Stomach (tissue), 9 donors: ENCODE data around the gene ITPKC. TPM values are rescaled to one million over a fixed set of nuclear protein-coding genes. Genes with fewer than 3 reads are reported as not detected.

Experiments
- DNase-seq, 2 donors: peaks; one replicate each; pipeline versions ENCODE4 v3.0.0 to v3.0.0-alpha.2; 2013 to 2019
- H3K27ac ChIP-seq, 5 donors: fragments of 200-600 bp in 4 of 5; sonication (generic) in 4 of 5; one replicate each; pipeline ENCODE4 v1.5.1; 2013 to 2019; ENCODE audit warnings: mild to moderate bottlenecking in 1 of 5, moderate library complexity in 1 of 5
- H3K27me3 ChIP-seq, 3 donors: fragments of 200-600 bp; sonication (generic); one replicate each; pipeline ENCODE4 v1.5.1; 2017 to 2019; ENCODE audit warnings: mixed run types in 1 of 3
- H3K36me3 ChIP-seq, 4 donors: fragments of 200-600 bp; sonication (generic); 1 replicate in 3 of 4; 2 replicates in 1 of 4; pipeline ENCODE4 v1.5.1; 2016 to 2019
- H3K4me1 ChIP-seq, 4 donors: fragments of 200-600 bp; sonication (generic); one replicate each; pipeline ENCODE4 v1.5.1; 2016 to 2019
- H3K4me3 ChIP-seq, 4 donors: fragments of 200-600 bp; sonication (generic) in 3 of 4; one replicate each; pipeline ENCODE4 v1.5.1; 2016 to 2019; ENCODE audit warnings: mild to moderate bottlenecking in 1 of 4
- H3K9me3 ChIP-seq, 4 donors: fragments of 200-600 bp; sonication (generic); one replicate each; pipeline ENCODE4 v1.5.1; 2016 to 2019
- CTCF ChIP-seq, 7 experiments: fragments of 450-650 bp in 4 of 7; fragments of 200-600 bp in 3 of 7; sonication (generic) in 3 of 7; IDR thresholded peaks; one replicate each; pipeline ENCODE4 v1.5.1; 2016 to 2019; ENCODE audit warnings: antibody characterized with exemption in 7 of 7, control low read depth in 2 of 7, mild to moderate bottlenecking in 1 of 7
- EP300 ChIP-seq: sonication (generic); formaldehyde crosslinking; IDR thresholded peaks from one replicate; pipeline ENCODE4 v1.6.1; 2017; ENCODE audit warnings: antibody characterized with exemption
- POLR2A ChIP-seq, 4 donors: fragments of 450-650 bp; IDR thresholded peaks; one replicate each; pipeline ENCODE4 v1.6.1; 2016; ENCODE audit warnings: antibody characterized with exemption in 4 of 4, control low read depth in 2 of 4, mild to moderate bottlenecking in 1 of 4, moderate library complexity in 1 of 4
- POLR2AphosphoS5 ChIP-seq, 3 donors: sonication (generic); formaldehyde crosslinking; IDR thresholded peaks; one replicate each; pipeline ENCODE4 v1.6.1; 2016; ENCODE audit warnings: antibody characterized with exemption in 3 of 3
- WGBS, 5 donors: extraction: QIAGEN DNeasy Blood & Tissue Kit in 3 of 5; methylation state at CpG; one replicate each; pipeline versions ENCODE4 v1.1.5 to v1.1.7; 2013 to 2018; 5-methylcytosine and 5-hydroxymethylcytosine counted together
- intact Hi-C: fragments of 100-400 bp; cut with DNase I; formaldehyde crosslinking; loops from one replicate; pipeline ENCODE4 v1.15.1; 2023; ENCODE audit warnings: low total_unique reads
- polyA plus RNA-seq, 3 donors: library from polyadenylated mRNA; stranded (reverse); fragments of 200-250 nt; gene quantifications; one replicate each; pipeline ENCODE4 v1.2.3, GENCODE V29; 2013
- total RNA-seq, 5 donors: library from RNA; depleted of rRNA; stranded (reverse); fragments of >200 nt; gene quantifications; one replicate each; pipeline versions ENCODE4 v1.1.0 to v1.2.3, GENCODE V29; 2014 to 2016
- donor health status: healthy with polysubstance abuse.
- donor health status: Bipolar disorder and iron deficiency.
- donor health status: healthy.

Gene ITPKC
- total and polyA plus RNA-seq, 8 donors, result 17.8 to 84.0 (median 26.9) TPM

GRCh38 chr19:40750874-40751537 is 34.1 kb downstream of the ITPKC start, which contains the start of gene SNRPA:
Gene SNRPA, plus strand, starts transcription at chr19:40751203. Its CDS starts 206 bp downstream, at chr19:40751409.
- peaks cover 35 to 70% (median 58%) of the 10 kb centered on the region in 4 donors for H3K4me1 ChIP-seq
- WGBS, 5 donors, result 0% methylated on average over 45 to 46 of the region's 46 CpGs
- peak; percentile 98 to 99 for DNase-seq
- intact Hi-C loops, result no loop called here
- H3K4me3 ChIP-seq, result peak within 1 kb of the TSS; percentile 62 to 83 (median 77)
- H3K27ac ChIP-seq, result peak within 1 kb of the TSS; percentile 93 to 98 (median 97)
- peaks cover 2 to 10% (median 8%) of the 10 kb centered on the region in 4 donors for H3K36me3 ChIP-seq
- TF ChIP-seq CTCF (IDR thresholded peaks at IDR 0.05) (no peak), POLR2AphosphoS5 (IDR thresholded peaks at IDR 0.05) (peak; percentile 71 to 94 (median 91)), POLR2A (IDR thresholded peaks at IDR 0.05) (peak in 1 of 4 donors; percentile 41), EP300 (no peak)
- H3K9me3 ChIP-seq, result no peaks in the 10 kb centered on the region
- no peaks in the 10 kb centered on the region for H3K27me3 ChIP-seq

GRCh38 chr19:40752257-40752781 is 35.4 kb downstream of the ITPKC start:
- H3K27me3 ChIP-seq, result no peaks in the 10 kb centered on the region
- H3K27ac ChIP-seq, result peak overlapping the region; percentile 11 to 98 (median 97)
- DNase-seq, result no peak
- intact Hi-C loops, result no loop called here
- peaks cover 7 to 24% (median 21%) of the 10 kb centered on the region in 4 donors for H3K36me3 ChIP-seq
- H3K9me3 ChIP-seq, result no peaks in the 10 kb centered on the region
- TF ChIP-seq POLR2AphosphoS5 (IDR thresholded peaks at IDR 0.05) (no peak), CTCF (IDR thresholded peaks at IDR 0.05) (no peak), POLR2A (IDR thresholded peaks at IDR 0.05) (no peak), EP300 (no peak)
- 33 to 47% (median 46%) methylated on average over 12 of the region's 12 CpGs for WGBS, 5 donors
- H3K4me3 ChIP-seq, result peak overlapping the region; percentile 62 to 83 (median 77)
- peaks cover 43 to 83% (median 69%) of the 10 kb centered on the region in 4 donors for H3K4me1 ChIP-seq

- H3K4me1 ChIP-seq, result peaks cover 30 to 61% (median 58%) of the 10 kb centered on the region in 4 donors
- 52 to 58% (median 53%) methylated on average over 9 of the region's 9 CpGs for WGBS, 5 donors
- DNase-seq, result peak; percentile 60 to 76
- no peaks in the 10 kb centered on the region for H3K9me3 ChIP-seq
- peaks cover 29 to 48% (median 45%) of the 10 kb centered on the region in 4 donors for H3K36me3 ChIP-seq
- no peaks in the 10 kb centered on the region for H3K27me3 ChIP-seq
- TF ChIP-seq EP300 (no peak), POLR2A (IDR thresholded peaks at IDR 0.05) (no peak), POLR2AphosphoS5 (IDR thresholded peaks at IDR 0.05) (peak in 1 of 3 donors; percentile 6)
- H3K4me3 ChIP-seq, result peak overlapping the region in 3 of 4 donors; percentile 9 to 38 (median 22)
- intact Hi-C loops, result no loop called here
- H3K27ac ChIP-seq, result peak overlapping the region; percentile 48 to 86 (median 72)
These were observed 37.8 kb downstream of the ITPKC start for GRCh38 chr19:40754611-40755247.

GRCh38 chr19:40755248-40755624 is 38.3 kb downstream of the ITPKC start:
- intact Hi-C loops, result no loop called here
- H3K27ac ChIP-seq, result peak overlapping the region in 3 of 5 donors; percentile 72 to 86 (median 77)
- no peak for DNase-seq
- no peaks in the 10 kb centered on the region for H3K9me3 ChIP-seq
- H3K4me3 ChIP-seq, result peak overlapping the region in 1 of 4 donors; percentile 38
- 77 to 92% (median 87%) methylated on average over 3 of the region's 3 CpGs for WGBS, 5 donors
- peaks cover 34 to 53% (median 50%) of the 10 kb centered on the region in 4 donors for H3K36me3 ChIP-seq
- TF ChIP-seq POLR2AphosphoS5 (IDR thresholded peaks at IDR 0.05) (no peak), CTCF (IDR thresholded peaks at IDR 0.05) (no peak), POLR2A (IDR thresholded peaks at IDR 0.05) (no peak), EP300 (no peak)
- peaks cover 29 to 58% (median 55%) of the 10 kb centered on the region in 4 donors for H3K4me1 ChIP-seq
- H3K27me3 ChIP-seq, result no peaks in the 10 kb centered on the region
